HEK293T (cell line): ENCODE measurements around the gene GDF2.

ENCODE experiments used
- CTCF ChIA-PET: fragments of 350-600 bp; formaldehyde crosslinking; extraction: SDS; loops from one replicate; lab custom pipeline; 2021; ENCODE audit warnings: antibody characterized with exemption, inconsistent platforms; lab: Yijun Ruan, JAX
- POLR2A ChIA-PET: fragments of 350-600 bp; formaldehyde crosslinking; extraction: SDS; loops from one replicate; lab custom pipeline; 2020; ENCODE audit warnings: antibody characterized with exemption, inconsistent platforms; lab: Yijun Ruan, JAX
- DNase-seq: peaks from one replicate; pipeline ENCODE4 v3.0.0; 2012; ENCODE audit warnings: mixed read lengths; ENCODE audit errors: extremely low spot score
- ARNT ChIP-seq: fragments of 450-650 bp; IDR thresholded peaks from 2 replicates; pipeline ENCODE4 v1.6.1; 2017; ENCODE audit warnings: mild to moderate bottlenecking
- BHLHE40 ChIP-seq: fragments of 450-650 bp; IDR thresholded peaks from 2 replicates; pipeline ENCODE4 v1.6.1; 2016; ENCODE audit warnings: mild to moderate bottlenecking, moderate library complexity, borderline replicate concordance
- CTBP1 ChIP-seq: fragments of 450-650 bp; IDR thresholded peaks from 2 replicates; pipeline ENCODE4 v1.6.1; 2016; ENCODE audit warnings: borderline replicate concordance
- ELF4 ChIP-seq: fragments of 450-650 bp; IDR thresholded peaks from 2 replicates; pipeline ENCODE4 v1.6.1; 2017; ENCODE audit warnings: antibody characterized with exemption
- FOXA1 ChIP-seq: fragments of 450-650 bp; IDR thresholded peaks from 2 replicates; pipeline ENCODE4 v1.6.1; 2016; ENCODE audit warnings: mild to moderate bottlenecking
- FOXK2 ChIP-seq: fragments of 450-650 bp; IDR thresholded peaks from 2 replicates; pipeline ENCODE4 v1.6.1; 2016; ENCODE audit warnings: mild to moderate bottlenecking
- FOXM1 ChIP-seq: fragments of 450-650 bp; IDR thresholded peaks from 2 replicates; pipeline ENCODE4 v1.6.1; 2017; ENCODE audit warnings: mild to moderate bottlenecking, borderline replicate concordance
- HDGF ChIP-seq: fragments of 450-650 bp; IDR thresholded peaks from 2 replicates; pipeline ENCODE4 v1.6.1; 2017; ENCODE audit warnings: antibody characterized with exemption, borderline replicate concordance
- L3MBTL2 ChIP-seq: fragments of 450-650 bp; conservative IDR thresholded peaks from 2 replicates; pipeline ENCODE4 v1.6.1; 2016; ENCODE audit warnings: mild to moderate bottlenecking
- LEF1 ChIP-seq: fragments of 450-650 bp; IDR thresholded peaks from 2 replicates; pipeline ENCODE4 v1.6.1; 2017; ENCODE audit warnings: mild to moderate bottlenecking, borderline replicate concordance
- NFRKB ChIP-seq: fragments of 450-650 bp; IDR thresholded peaks from 2 replicates; pipeline ENCODE4 v1.6.1; 2016; ENCODE audit warnings: mild to moderate bottlenecking, moderate library complexity
- SP1 ChIP-seq: fragments of 450-650 bp; IDR thresholded peaks from 2 replicates; pipeline ENCODE4 v1.6.1; 2017
- SUZ12 ChIP-seq: fragments of 450-650 bp; IDR thresholded peaks from 2 replicates; pipeline ENCODE4 v1.6.1; 2016; ENCODE audit warnings: mild to moderate bottlenecking
- TARDBP ChIP-seq: fragments of 450-650 bp; IDR thresholded peaks from 2 replicates; pipeline ENCODE4 v1.6.1; 2016
- ZNF384 ChIP-seq: fragments of 450-650 bp; IDR thresholded peaks from 2 replicates; pipeline ENCODE4 v1.6.1; 2016
- TF ChIP-seq, protein P1 (sequence below): fragments of 450-650 bp; IDR thresholded peaks from 2 replicates; pipeline ENCODE4 v1.6.1; 2016

The GDF2 gene

DNA sequence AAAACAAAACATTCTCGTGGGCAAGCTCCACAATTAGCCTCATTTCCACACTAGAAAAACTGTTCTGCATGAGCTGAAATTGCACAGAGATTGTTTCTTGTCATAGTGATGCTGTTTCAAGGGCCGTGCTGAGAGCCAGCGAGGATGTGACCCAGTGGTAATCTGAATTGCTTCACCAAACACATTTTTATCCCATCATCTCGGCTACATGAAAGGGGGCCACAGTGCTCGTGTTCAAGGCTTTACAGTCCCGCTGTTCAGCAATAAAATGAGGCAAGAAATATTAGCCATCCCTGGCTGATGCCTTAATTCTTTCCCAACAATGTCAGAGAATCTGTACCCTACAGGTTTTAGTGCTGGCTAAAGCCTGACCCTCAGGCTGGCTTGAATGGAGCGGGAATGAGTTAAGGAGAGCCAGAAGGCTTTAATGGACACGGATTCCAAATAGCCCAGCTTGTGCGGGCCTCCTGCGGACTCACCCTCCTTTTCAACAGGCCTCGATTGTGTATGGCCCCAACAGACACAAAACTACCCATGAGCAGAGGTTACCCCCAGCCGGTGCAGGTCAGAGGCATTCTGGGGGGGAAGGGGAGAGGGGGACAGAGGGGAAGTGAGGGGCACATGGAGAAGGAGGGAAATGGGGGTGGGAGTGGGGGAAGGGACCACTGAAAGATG, 24.3 kb upstream of the GDF2 start:
- CTCF ChIA-PET: interaction anchor here (0.6 to 2.0 kb wide), 3 partner anchors 14 to 290 kb away, joined by 3 to 5 read pairs (median 4); no protein-coding TSS in a partner anchor
- TF ChIP-seq FOXA1: no peak
- TF ChIP-seq HDGF: no peak
- TF ChIP-seq FOXM1: no peak
- no peak for TF ChIP-seq SUZ12
- no peak for TF ChIP-seq TARDBP
- no peak for TF ChIP-seq LEF1
- TF ChIP-seq ZNF384: no peak
- TF ChIP-seq CTBP1: no peak
- no peak for TF ChIP-seq BHLHE40
- TF ChIP-seq NFRKB: no peak
- TF ChIP-seq ARNT: no peak
- TF ChIP-seq L3MBTL2: no peak
- DNase-seq: no peak
- POLR2A ChIA-PET: no interaction called here

DNA sequence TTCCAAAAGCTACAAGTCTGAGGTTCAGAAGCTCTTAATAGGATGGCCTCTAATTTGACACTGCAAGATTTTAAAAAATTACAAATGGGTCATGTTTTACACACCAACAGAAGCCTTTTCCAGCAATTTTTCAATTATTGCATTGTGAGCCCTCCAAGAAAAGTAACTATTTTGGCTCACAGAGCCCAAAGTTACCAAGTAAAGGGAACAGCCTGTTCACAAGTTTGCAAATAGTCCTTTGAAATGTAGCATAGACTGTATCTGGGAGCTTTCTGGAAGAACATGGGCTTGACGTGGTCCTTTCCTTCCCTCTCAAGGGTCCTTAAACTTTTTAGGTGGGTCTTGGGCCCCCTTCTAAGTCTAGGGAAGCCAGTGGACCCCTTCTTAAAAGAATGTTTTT, 23.5 kb upstream of the GDF2 start:
- TF ChIP-seq FOXM1 (no peak), LEF1 (no peak), NFRKB (no peak), FOXA1 (no peak), SUZ12 (no peak), CTBP1 (no peak)
- TF ChIP-seq, protein P1, sequence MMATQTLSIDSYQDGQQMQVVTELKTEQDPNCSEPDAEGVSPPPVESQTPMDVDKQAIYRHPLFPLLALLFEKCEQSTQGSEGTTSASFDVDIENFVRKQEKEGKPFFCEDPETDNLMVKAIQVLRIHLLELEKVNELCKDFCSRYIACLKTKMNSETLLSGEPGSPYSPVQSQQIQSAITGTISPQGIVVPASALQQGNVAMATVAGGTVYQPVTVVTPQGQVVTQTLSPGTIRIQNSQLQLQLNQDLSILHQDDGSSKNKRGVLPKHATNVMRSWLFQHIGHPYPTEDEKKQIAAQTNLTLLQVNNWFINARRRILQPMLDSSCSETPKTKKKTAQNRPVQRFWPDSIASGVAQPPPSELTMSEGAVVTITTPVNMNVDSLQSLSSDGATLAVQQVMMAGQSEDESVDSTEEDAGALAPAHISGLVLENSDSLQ: no peak
- CTCF ChIA-PET: interaction anchor here (1.3 kb wide), 1 partner anchor 13 kb away, joined by 3 read pairs; no protein-coding TSS in a partner anchor
- no peak for DNase-seq

DNA sequence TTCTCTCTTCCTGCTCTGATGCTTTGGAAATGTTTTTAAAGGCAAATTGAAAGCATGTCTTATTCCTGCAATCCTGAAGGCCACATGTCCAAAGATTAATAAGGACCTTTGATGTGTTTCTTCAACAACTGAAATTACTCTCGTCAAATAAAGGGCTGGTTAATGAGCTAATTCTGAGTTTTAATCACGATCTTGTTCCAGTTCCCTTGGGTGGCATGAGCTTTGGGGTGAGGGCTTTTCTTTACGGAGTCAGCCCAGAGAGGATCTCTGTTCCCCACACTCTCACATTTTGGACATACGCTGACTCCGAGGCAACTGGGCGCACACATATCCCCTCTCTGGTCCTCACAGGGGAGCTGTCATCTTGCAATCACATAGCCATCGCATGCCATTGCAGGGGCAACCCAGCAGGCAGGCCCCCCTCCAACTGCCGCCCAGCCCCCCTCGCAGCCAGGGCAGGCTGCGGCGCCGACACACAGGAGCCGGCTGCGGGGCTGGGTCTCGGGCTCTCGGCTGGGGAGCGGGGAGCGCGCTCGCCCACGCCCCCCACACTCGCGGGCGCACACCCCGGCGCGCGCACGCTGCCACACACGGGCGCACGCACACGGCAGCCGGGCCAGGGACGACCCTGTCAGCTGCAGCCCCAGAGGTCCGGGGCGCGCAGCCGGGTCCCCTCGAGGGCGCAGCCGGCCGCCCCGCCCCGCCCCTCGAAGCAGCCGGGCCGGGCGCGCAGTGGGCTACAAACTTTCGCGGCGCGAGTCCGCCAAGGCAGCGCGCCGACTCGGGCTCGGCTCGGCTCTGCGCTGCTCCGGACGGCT, 22.4 kb upstream of the GDF2 start, which contains the start of gene GDF10:
GDF10 (plus strand) TSS at position 587 of the 818 bp plus-strand sequence. CDS start 455 bp downstream, outside the sequence.
- DNase-seq: peak; percentile 23
- POLR2A ChIA-PET: no interaction called here
- TF ChIP-seq FOXM1 (no peak), ZNF384 (no peak), LEF1 (no peak), FOXK2 (no peak), NFRKB (no peak), ARNT (no peak), HDGF (no peak), BHLHE40 (no peak), SUZ12 (no peak), FOXA1 (no peak), CTBP1 (no peak), SP1 (no peak), ELF4 (no peak), L3MBTL2 (no peak), TARDBP (no peak)
- TF ChIP-seq, protein P1: no peak
- CTCF ChIA-PET: no interaction called here

More for the DNA sequence above, 23.5 kb upstream of the GDF2 start:
- POLR2A ChIA-PET: no interaction called here

DNA sequence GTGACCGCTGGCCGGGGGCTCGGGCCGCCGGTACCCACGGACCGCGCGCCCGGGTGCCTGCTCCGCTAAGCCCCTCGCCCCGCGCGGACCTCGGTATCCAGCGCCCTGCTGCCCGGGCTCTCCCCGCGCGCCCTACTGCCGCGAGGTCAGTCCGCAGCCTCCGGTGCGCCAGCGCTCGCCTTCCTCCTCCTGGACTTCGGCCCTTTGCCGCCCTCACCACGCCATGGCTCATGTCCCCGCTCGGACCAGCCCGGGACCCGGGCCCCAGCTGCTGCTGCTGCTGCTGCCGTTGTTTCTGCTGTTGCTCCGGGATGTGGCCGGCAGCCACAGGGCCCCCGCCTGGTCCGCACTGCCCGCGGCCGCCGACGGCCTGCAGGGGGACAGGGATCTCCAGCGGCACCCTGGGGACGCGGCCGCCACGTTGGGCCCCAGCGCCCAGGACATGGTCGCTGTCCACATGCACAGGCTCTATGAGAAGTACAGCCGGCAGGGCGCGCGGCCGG, 21.8 kb upstream of the GDF2 start:
- no peak for TF ChIP-seq SP1
- TF ChIP-seq ELF4: no peak
- TF ChIP-seq SUZ12: no peak
- no peak for TF ChIP-seq FOXM1
- TF ChIP-seq ARNT: no peak
- peak; percentile 69; the same call in 1 of the 2 replicates for TF ChIP-seq L3MBTL2
- TF ChIP-seq HDGF: no peak
- peak; percentile 27 for DNase-seq
- ChIA-PET POLR2A (no interaction called here), CTCF (no interaction called here)

DNA sequence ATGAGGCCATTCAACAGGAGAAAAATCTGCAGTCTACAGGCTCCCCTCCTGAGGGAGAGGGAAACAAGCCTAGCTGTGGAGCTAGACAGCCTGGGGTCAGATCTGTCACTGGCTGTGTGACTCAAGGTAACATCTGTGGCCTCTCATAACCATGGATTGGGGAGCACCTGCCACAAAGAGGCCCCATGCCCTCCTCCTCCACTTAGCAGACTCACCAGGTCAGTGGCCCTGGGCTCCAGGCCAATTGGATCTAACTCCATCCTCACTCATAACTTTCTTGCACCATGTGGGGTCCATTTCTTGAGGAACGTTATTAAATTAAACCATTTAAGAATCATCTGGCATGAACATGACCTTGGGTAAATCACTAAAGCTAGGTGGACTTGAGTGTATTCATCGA, 20.4 kb upstream of the GDF2 start:
- ChIA-PET CTCF (interaction anchor here (0.6 kb wide), 1 partner anchor 246 kb away, joined by 3 read pairs; no protein-coding TSS in a partner anchor), POLR2A (no interaction called here)
- TF ChIP-seq L3MBTL2: no peak
- no peak for TF ChIP-seq TARDBP
- TF ChIP-seq FOXM1: no peak
- TF ChIP-seq ARNT: no peak
- no peak for TF ChIP-seq NFRKB
- TF ChIP-seq LEF1: no peak
- no peak for TF ChIP-seq CTBP1
- TF ChIP-seq ELF4: no peak
- no peak for TF ChIP-seq ZNF384
- no peak for TF ChIP-seq HDGF
- no peak for DNase-seq

DNA sequence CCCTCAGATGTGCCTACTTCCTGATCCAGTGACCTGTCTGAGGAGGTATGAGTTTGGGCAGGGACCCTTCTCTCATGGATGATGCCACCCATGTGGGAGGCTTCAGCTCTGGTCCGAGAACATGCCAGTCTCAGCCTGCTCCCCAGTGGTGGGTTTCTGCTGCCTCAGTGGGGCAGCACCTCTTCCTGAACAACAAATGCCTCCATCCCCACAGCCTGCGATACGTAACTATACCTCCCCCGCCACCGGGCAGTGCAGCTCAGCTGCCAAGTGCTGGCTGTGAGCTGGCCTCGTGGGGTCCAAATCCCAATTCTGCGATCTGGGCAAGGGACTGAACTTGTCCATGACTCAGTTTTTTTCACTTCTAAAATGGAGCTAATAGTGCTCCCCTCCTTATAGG, 19.1 kb upstream of the GDF2 start:
- DNase-seq: no peak
- ChIA-PET CTCF (interaction anchor here (0.6 to 1.2 kb wide), 3 partner anchors 21 to 255 kb away, joined by 3 to 6 read pairs (median 4); no protein-coding TSS in a partner anchor), POLR2A (no interaction called here)
- TF ChIP-seq SUZ12 (no peak), HDGF (no peak)

DNA sequence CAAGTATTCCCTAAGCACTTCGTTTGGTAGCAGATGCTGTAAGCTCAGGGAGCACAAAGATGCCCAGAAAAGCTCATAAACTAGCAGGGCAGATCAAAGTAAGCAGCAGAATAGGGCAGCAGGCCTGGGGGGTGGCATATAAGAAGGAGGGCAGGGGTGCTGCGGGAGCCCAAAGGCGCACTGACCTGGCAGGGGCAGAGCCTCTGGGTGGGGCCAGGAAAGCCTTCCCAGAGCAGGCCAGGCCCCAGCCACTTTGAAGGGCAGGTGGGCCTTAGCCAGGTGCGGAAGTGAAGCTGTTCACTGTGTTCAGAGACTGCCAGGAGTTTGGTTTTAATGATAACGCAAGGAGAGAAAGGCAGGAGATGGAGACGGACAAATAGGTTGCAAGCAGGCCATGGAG, 18.4 kb upstream of the GDF2 start:
- ChIA-PET POLR2A (no interaction called here), CTCF (interaction anchor here (0.6 to 1.2 kb wide), 3 partner anchors 21 to 255 kb away, joined by 3 to 6 read pairs (median 4); no protein-coding TSS in a partner anchor)
- no peak for DNase-seq
- TF ChIP-seq BHLHE40 (no peak), TARDBP (no peak), SP1 (no peak)
